ENCODE data around the gene LSM3. TPM values are rescaled to one million over a fixed set of nuclear protein-coding genes. Genes with fewer than 3 reads are reported as not detected.

Gene LSM3
- total RNA-seq, 1 experiment from 2014 or later: 17.7 TPM

GRCh38 chr3:14174483-14174882 lies 4.1 kb upstream of the LSM3 start:
- no peak for DNase-seq
- no peaks in the 10 kb centered on the region for H3K27me3 Mint-ChIP-seq (ENCODE audit: unreplicated experiment)
- no peak for TF ChIP-seq CTCF (IDR thresholded peaks at IDR 0.05; ENCODE audit: unreplicated experiment)
- peaks cover 25% of the 10 kb centered on the region for H3K4me1 Mint-ChIP-seq (ENCODE audit: low read depth, unreplicated experiment)
- H3K4me3 Mint-ChIP-seq (ENCODE audit: low read depth, unreplicated experiment): no peak overlapping the region
- no TSS peak for BruUV-seq (replicated peaks)
- CTCF ChIA-PET: interaction anchor here (0.9 kb wide), 1 partner anchor 30 kb away, joined by 3 read pairs; no protein-coding TSS in a partner anchor
- intact Hi-C loops (cut with micrococcal nuclease; ENCODE audit: unreplicated experiment): no loop called here
- H3K9me3 Mint-ChIP-seq (ENCODE audit: low read depth, unreplicated experiment): no peaks in the 10 kb centered on the region
- peaks cover 28% of the 10 kb centered on the region for H3K36me3 Mint-ChIP-seq (ENCODE audit: insufficient read depth, unreplicated experiment)
- H3K27ac Mint-ChIP-seq (ENCODE audit: unreplicated experiment): no peak overlapping the region

GRCh38 chr3:14175383-14176037 lies 3.1 kb upstream of the LSM3 start:
- Mint-ChIP-seq H3K27me3 (ENCODE audit: unreplicated experiment) (no peaks in the 10 kb centered on the region), H3K27ac (ENCODE audit: unreplicated experiment) (no peak overlapping the region), H3K9me3 (ENCODE audit: low read depth, unreplicated experiment) (no peaks in the 10 kb centered on the region), H3K36me3 (ENCODE audit: insufficient read depth, unreplicated experiment) (peaks cover 32% of the 10 kb centered on the region), H3K4me1 (ENCODE audit: low read depth, unreplicated experiment) (peaks cover 32% of the 10 kb centered on the region), H3K4me3 (ENCODE audit: low read depth, unreplicated experiment) (no peak overlapping the region)
- intact Hi-C loops (cut with micrococcal nuclease; ENCODE audit: unreplicated experiment): no loop called here
- TF ChIP-seq CTCF (IDR thresholded peaks at IDR 0.05; ENCODE audit: unreplicated experiment): no peak
- DNase-seq: no peak
- BruUV-seq (replicated peaks): no TSS peak
- CTCF ChIA-PET: interaction anchor here (0.6 to 0.9 kb wide), 2 partner anchors 31 to 1358 kb away, joined by 3 to 4 read pairs; no protein-coding TSS in a partner anchor

GRCh38 chr3:14177580-14178246 lies 904 bp upstream of the LSM3 start:
- intact Hi-C loops (cut with micrococcal nuclease; ENCODE audit: unreplicated experiment): loop anchor here (2.0 kb wide), 1 partner anchor 33 kb away; no protein-coding TSS in a partner anchor
- TSS peak; percentile 50 for BruUV-seq (replicated peaks)
- no peaks in the 10 kb centered on the region for H3K27me3 Mint-ChIP-seq (ENCODE audit: unreplicated experiment)
- H3K36me3 Mint-ChIP-seq (ENCODE audit: insufficient read depth, unreplicated experiment): peaks cover 33% of the 10 kb centered on the region
- peak overlapping the region; percentile 97 for H3K4me3 Mint-ChIP-seq (ENCODE audit: low read depth, unreplicated experiment)
- peak overlapping the region; percentile 90 for H3K27ac Mint-ChIP-seq (ENCODE audit: unreplicated experiment)
- no peak for DNase-seq
- CTCF ChIA-PET: interaction anchor here (0.6 to 1.2 kb wide), 3 partner anchors 12 to 696 kb away, joined by 3 to 8 read pairs (median 6); partner anchors contain the start of genes CHCHD4 and TMEM43
- no peak for TF ChIP-seq CTCF (IDR thresholded peaks at IDR 0.05; ENCODE audit: unreplicated experiment)
- no peaks in the 10 kb centered on the region for H3K9me3 Mint-ChIP-seq (ENCODE audit: low read depth, unreplicated experiment)
- peaks cover 32% of the 10 kb centered on the region for H3K4me1 Mint-ChIP-seq (ENCODE audit: low read depth, unreplicated experiment)

- Mint-ChIP-seq H3K4me3 (ENCODE audit: low read depth, unreplicated experiment) (peak overlapping the region; percentile 97), H3K36me3 (ENCODE audit: insufficient read depth, unreplicated experiment) (peaks cover 35% of the 10 kb centered on the region), H3K4me1 (ENCODE audit: low read depth, unreplicated experiment) (peaks cover 32% of the 10 kb centered on the region), H3K9me3 (ENCODE audit: low read depth, unreplicated experiment) (no peaks in the 10 kb centered on the region), H3K27me3 (ENCODE audit: unreplicated experiment) (no peaks in the 10 kb centered on the region), H3K27ac (ENCODE audit: unreplicated experiment) (peak overlapping the region; percentile 90)
- intact Hi-C loops (cut with micrococcal nuclease; ENCODE audit: unreplicated experiment): loop anchor here (2.0 kb wide), 1 partner anchor 34 kb away; no protein-coding TSS in a partner anchor
- DNase-seq: no peak
- TSS peak; percentile 85 for BruUV-seq (replicated peaks)
- CTCF ChIA-PET: interaction anchor here (0.5 to 1.8 kb wide), 8 partner anchors 10 to 282 kb away, joined by 3 to 8 read pairs (median 4); partner anchors contain the start of genes CHCHD4 and TMEM43
- no peak for TF ChIP-seq CTCF (IDR thresholded peaks at IDR 0.05; ENCODE audit: unreplicated experiment)
Measured at GRCh38 chr3:14179114-14179465, 473 bp downstream of the LSM3 start.

Data from Calu3 (cell line).